Endothelial cell of umbilical vein (primary cell): ENCODE data around the gene LIG3.

Source experiments
- CTCF ChIP-seq, 2 donors: IDR thresholded peaks; 1 replicate in 1 of 2; 2 replicates in 1 of 2; pipeline ENCODE4 v1.5.1; 2011; ENCODE audit warnings: low read length in 2 of 2, mild to moderate bottlenecking in 2 of 2, moderate library complexity in 2 of 2, control low read depth in 1 of 2, inconsistent platforms in 1 of 2, low read depth in 1 of 2; ENCODE audit not compliant: insufficient read depth in 1 of 2; ENCODE audit errors: extremely low read depth in 1 of 2
- EZH2 ChIP-seq: IDR thresholded peaks from 2 replicates; pipeline ENCODE4 v1.6.1; 2012; ENCODE audit warnings: borderline replicate concordance, low read depth, mild to moderate bottlenecking, moderate library complexity, low read length, inconsistent platforms; ENCODE audit not compliant: severe bottlenecking
- FOS ChIP-seq: IDR thresholded peaks from 2 replicates; pipeline ENCODE4 v1.6.1; 2011; ENCODE audit warnings: mild to moderate bottlenecking, low read length, moderate library complexity, borderline replicate concordance; ENCODE audit not compliant: insufficient read depth
- JUN ChIP-seq: IDR thresholded peaks from 2 replicates; pipeline ENCODE4 v1.6.1; 2011; ENCODE audit warnings: borderline replicate concordance, low read depth; ENCODE audit not compliant: insufficient read length, insufficient read depth
- MAX ChIP-seq: IDR thresholded peaks from 2 replicates; pipeline ENCODE4 v1.6.1; 2011; ENCODE audit not compliant: insufficient read depth, insufficient read length
- POLR2A ChIP-seq: IDR thresholded peaks from 2 replicates; pipeline ENCODE4 v1.6.1; 2012; ENCODE audit warnings: low read depth, mild to moderate bottlenecking, control low read depth, low read length
- POLR2AphosphoS5 ChIP-seq: IDR thresholded peaks from 2 replicates; pipeline ENCODE4 v1.6.1; 2012; ENCODE audit warnings: low read depth, mild to moderate bottlenecking, control low read depth, low read length, moderate library complexity; ENCODE audit not compliant: insufficient read depth

DNA sequence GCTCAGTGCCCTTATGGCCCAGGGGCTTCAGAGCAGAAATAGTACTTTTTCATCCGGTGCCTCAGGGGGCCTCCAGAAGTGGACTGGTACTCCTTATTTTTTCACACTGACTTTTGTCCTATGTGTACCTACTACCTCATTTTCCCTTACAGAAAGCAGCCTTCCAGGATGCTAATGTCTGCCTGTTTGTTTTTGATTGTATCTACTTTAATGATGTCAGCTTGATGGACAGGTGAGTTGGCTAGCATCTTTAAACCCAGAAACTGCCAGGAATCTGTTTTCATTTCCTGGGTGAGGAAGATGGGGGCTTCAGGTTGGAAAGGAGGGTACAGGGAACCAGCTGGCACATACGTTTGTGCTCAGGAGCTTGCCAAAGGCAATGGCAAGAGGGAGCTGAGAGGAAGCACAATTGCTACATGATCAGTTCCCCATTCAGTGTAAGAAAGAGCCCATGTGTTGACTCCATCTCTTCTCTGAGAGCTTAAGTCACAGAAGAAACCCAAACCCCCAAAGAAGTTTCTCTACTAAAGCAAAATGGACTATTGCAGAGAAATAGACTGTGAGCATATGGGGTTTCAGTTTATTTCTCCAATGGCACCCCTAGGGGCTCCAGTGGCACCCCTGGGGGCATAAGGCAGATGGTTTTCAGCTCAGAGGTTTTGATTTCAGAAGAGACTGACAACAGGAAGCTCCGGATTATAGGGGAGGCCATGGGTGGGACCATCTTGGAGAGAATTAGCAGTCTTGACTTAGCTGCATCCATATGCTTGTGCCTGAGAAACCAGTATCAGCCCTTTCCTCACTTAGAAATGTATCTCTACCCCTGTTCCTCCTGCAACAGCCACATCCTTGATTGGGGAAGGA is 16.3 kb downstream of the LIG3 start:
- TF ChIP-seq CTCF (IDR thresholded peaks at IDR 0.05; ENCODE audit: extremely low read depth in 1 of 2, insufficient read depth in 1 of 2, low read depth in 1 of 2, low read length in 2 of 2): no peak
- no peak for TF ChIP-seq MAX
- TF ChIP-seq EZH2: no peak
- TF ChIP-seq POLR2A: no peak
- no peak for TF ChIP-seq POLR2AphosphoS5
- TF ChIP-seq JUN: no peak
- TF ChIP-seq FOS: no peak
